Erythroblast (primary cell): ENCODE data around the gene KCTD2.

ENCODE experiments used
- GATA1 ChIP-seq: IDR thresholded peaks from 2 replicates; pipeline ENCODE4 v1.6.1; 2011; ENCODE audit warnings: low read depth, mild to moderate bottlenecking, control low read depth, low read length, moderate library complexity
- POLR2A ChIP-seq: IDR thresholded peaks from 2 replicates; pipeline ENCODE4 v1.6.1; 2011; ENCODE audit warnings: mild to moderate bottlenecking, low read length

DNA sequence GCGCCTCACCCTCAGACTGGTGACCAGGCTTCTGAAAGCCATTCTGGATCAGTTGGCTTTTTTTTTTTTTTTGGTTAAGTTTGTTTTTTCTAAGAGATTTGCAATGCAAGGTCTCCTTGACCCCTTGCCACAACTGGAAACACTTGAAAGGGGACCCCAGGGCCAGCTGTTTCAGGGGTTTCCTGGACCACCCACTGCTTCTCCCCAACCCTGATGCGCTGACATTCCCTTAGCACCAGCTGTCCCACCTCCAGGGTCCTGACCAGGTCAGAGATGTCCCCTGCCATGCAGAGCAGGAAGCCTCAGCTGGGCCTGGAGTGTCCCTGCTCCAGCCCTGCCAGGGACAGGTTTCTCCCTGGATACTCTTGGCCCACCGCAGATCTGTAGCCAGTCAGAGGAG, 42.7 kb upstream of the KCTD2 start:
- no peak for TF ChIP-seq POLR2A
- no peak for TF ChIP-seq GATA1
